ENCODE measurements around the gene UBE3C.

DNA sequence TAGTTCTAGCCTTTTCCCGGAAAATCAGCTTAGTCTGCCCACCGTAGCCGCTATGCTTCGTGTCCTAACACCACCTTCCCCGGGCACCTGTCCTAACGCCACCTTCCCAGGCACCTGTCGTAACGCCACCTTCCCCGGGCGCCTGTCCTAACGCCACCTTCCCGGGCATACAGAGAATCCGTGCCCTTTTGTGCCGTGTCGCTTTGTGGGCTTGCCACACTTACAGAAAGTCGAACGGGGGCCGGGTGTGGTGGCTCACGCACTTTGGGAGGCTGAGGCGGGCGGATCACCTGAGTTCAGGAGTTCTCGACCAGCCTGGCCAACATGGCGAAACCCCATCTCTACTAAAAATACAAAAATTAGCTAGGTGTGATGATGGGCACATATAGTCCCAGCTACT lies 124.4 kb downstream of the UBE3C start:
- TF ChIP-seq POLR2AphosphoS5 (IDR thresholded peaks at IDR 0.05; ENCODE audit: insufficient read depth in 1 of 2, low read depth in 1 of 2) (no peak), CTCF (IDR thresholded peaks at IDR 0.05) (no peak)

All from vagina (tissue), 2 donors.